Left ventricle myocardium inferior (tissue), 1 donor: ENCODE data around the gene OR10J4. TPM values are rescaled to one million over a fixed set of nuclear protein-coding genes. Genes with fewer than 3 reads are reported as not detected.
"Not testable (repeated sequence)": the region's sequence is repeated elsewhere in the genome, so short reads cannot be mapped to it uniquely, and the experiment has no call there.

Source experiments
- DNase-seq: peaks from one replicate; pipeline ENCODE4 v3.0.0-alpha.2; 2020
- H3K27ac ChIP-seq: fragments of 200-600 bp; replicated peaks from 2 replicates; pipeline ENCODE4 v1.8.0; 2021
- H3K27me3 ChIP-seq: fragments of 200-600 bp; 2 replicates; pipeline ENCODE4 v1.8.0; 2021; ENCODE audit warnings: low read depth
- H3K36me3 ChIP-seq: fragments of 200-600 bp; 2 replicates; pipeline ENCODE4 v1.8.0; 2021
- H3K4me1 ChIP-seq: fragments of 200-600 bp; 2 replicates; pipeline ENCODE4 v1.8.0; 2021
- H3K4me3 ChIP-seq: fragments of 200-600 bp; 2 replicates; pipeline ENCODE4 v1.8.0; 2021; ENCODE audit warnings: mild to moderate bottlenecking, moderate library complexity
- H3K9me3 ChIP-seq: fragments of 200-600 bp; replicated peaks from 2 replicates; pipeline ENCODE4 v1.8.0; 2021
- CTCF ChIP-seq: fragments of 200-600 bp; IDR thresholded peaks from 2 replicates; pipeline ENCODE4 v1.8.0; 2021; ENCODE audit warnings: antibody characterized with exemption, mild to moderate bottlenecking, borderline replicate concordance
- intact Hi-C: fragments of 100-400 bp; cut with micrococcal nuclease; formaldehyde crosslinking; loops from one replicate; pipeline ENCODE4 v1.11.0; 2022
- total RNA-seq: library from RNA; stranded (reverse); fragmentation: NEBNext Ultra II Directional; extraction: Animal tissue kit (Norgen Biotek cat#: 25700); gene quantifications from one replicate; pipeline ENCODE4 v1.2.1, GENCODE V29; 2021
- donor health status: DM: no; HTN: yes; CAD: no; lungs with severe emphysema.

OR10J4 gene
- total RNA-seq, 1 donor from 2014 or later: not detected

GRCh38 chr1:159442428-159442827 is 10.4 kb downstream of the OR10J4 start:
- no peak overlapping the region for H3K27ac ChIP-seq
- TF ChIP-seq CTCF: no peak
- no peaks in the 10 kb centered on the region for H3K27me3 ChIP-seq
- no peaks in the 10 kb centered on the region for H3K36me3 ChIP-seq
- H3K4me3 ChIP-seq: no peak overlapping the region
- H3K9me3 ChIP-seq: peaks cover 5% of the 10 kb centered on the region
- intact Hi-C loops: no loop called here
- no peak for DNase-seq
- no peaks in the 10 kb centered on the region for H3K4me1 ChIP-seq

- H3K36me3 ChIP-seq: no peaks in the 10 kb centered on the region
- H3K27ac ChIP-seq: no peak overlapping the region
- no peak for DNase-seq
- intact Hi-C loops: no loop called here
- no peaks in the 10 kb centered on the region for H3K27me3 ChIP-seq
- no peaks in the 10 kb centered on the region for H3K4me1 ChIP-seq
- no peak overlapping the region for H3K4me3 ChIP-seq
- TF ChIP-seq CTCF: no peak
- peaks cover 13% of the 10 kb centered on the region for H3K9me3 ChIP-seq
Observed at GRCh38 chr1:159443066-159443750, 11.2 kb downstream of the OR10J4 start.

GRCh38 chr1:159444511-159444910 is 12.5 kb downstream of the OR10J4 start:
- no peak for TF ChIP-seq CTCF
- Histone ChIP-seq H3K4me1 (no peaks in the 10 kb centered on the region), H3K4me3 (no peak overlapping the region), H3K27me3 (no peaks in the 10 kb centered on the region), H3K36me3 (no peaks in the 10 kb centered on the region), H3K9me3 (peaks cover 21% of the 10 kb centered on the region), H3K27ac (no peak overlapping the region)
- intact Hi-C loops: no loop called here
- DNase-seq: no peak

- H3K4me3 ChIP-seq: no peak overlapping the region
- no peaks in the 10 kb centered on the region for H3K36me3 ChIP-seq
- TF ChIP-seq CTCF: no peak
- H3K27ac ChIP-seq: no peak overlapping the region
- H3K4me1 ChIP-seq: no peaks in the 10 kb centered on the region
- peaks cover 47% of the 10 kb centered on the region for H3K9me3 ChIP-seq
- DNase-seq: no peak
- intact Hi-C loops: no loop called here
- H3K27me3 ChIP-seq: no peaks in the 10 kb centered on the region
Observed at GRCh38 chr1:159448181-159448580, 16.2 kb downstream of the OR10J4 start.

- DNase-seq, H3K4me3 ChIP-seq, H3K27ac ChIP-seq, H3K4me1 ChIP-seq, H3K27me3 ChIP-seq, intact Hi-C loops, H3K36me3 ChIP-seq: not testable (repeated sequence)
- peaks cover 47% of the 10 kb centered on the region for H3K9me3 ChIP-seq
Observed at GRCh38 chr1:159449605-159450004, 17.6 kb downstream of the OR10J4 start.

- Histone ChIP-seq H3K4me1 (no peaks in the 10 kb centered on the region), H3K36me3 (no peaks in the 10 kb centered on the region), H3K27ac (no peak overlapping the region), H3K9me3 (peaks cover 29% of the 10 kb centered on the region), H3K27me3 (no peaks in the 10 kb centered on the region), H3K4me3 (no peak overlapping the region)
- DNase-seq: no peak
- no peak for TF ChIP-seq CTCF
- intact Hi-C loops: no loop called here
Observed at GRCh38 chr1:159459551-159459950, 27.5 kb downstream of the OR10J4 start.
